ENCODE data around the gene RUNDC3A. TPM values are rescaled to one million over a fixed set of nuclear protein-coding genes. Genes with fewer than 3 reads are reported as not detected.

RUNDC3A gene
- total RNA-seq, 4 donors from 2014 or later, result 0.84 TPM; not detected in 3

- DNase-seq (ENCODE audit: low spot score) (no peak), ATAC-seq (ENCODE audit: low FRiP score) (no peak)
- TF ChIP-seq CTCF (IDR thresholded peaks at IDR 0.05), result no peak
Observed at GRCh38 chr17:44354582-44355561, 46.5 kb downstream of the RUNDC3A start.

- no peak for TF ChIP-seq CTCF (IDR thresholded peaks at IDR 0.05)
- ATAC-seq (ENCODE audit: low FRiP score) (no peak), DNase-seq (ENCODE audit: low spot score) (no peak)
Observed at GRCh38 chr17:44355642-44356099, 47.3 kb downstream of the RUNDC3A start.

GRCh38 chr17:44356241-44356640, 47.8 kb downstream of the RUNDC3A start:
- ATAC-seq (ENCODE audit: low FRiP score) (no peak), DNase-seq (ENCODE audit: low spot score) (no peak)
- TF ChIP-seq CTCF (IDR thresholded peaks at IDR 0.05), result no peak

- DNase-seq (ENCODE audit: low spot score) (no peak), ATAC-seq (ENCODE audit: low FRiP score) (no peak)
- no peak for TF ChIP-seq CTCF (IDR thresholded peaks at IDR 0.05)
Observed at GRCh38 chr17:44358066-44358465, 49.7 kb downstream of the RUNDC3A start.

GRCh38 chr17:44359006-44359405, 50.6 kb downstream of the RUNDC3A start:
- no peak for ATAC-seq (ENCODE audit: low FRiP score)
- no peak for DNase-seq (ENCODE audit: low spot score)
- no peak for TF ChIP-seq CTCF (IDR thresholded peaks at IDR 0.05)

GRCh38 chr17:44359458-44360143, 51.2 kb downstream of the RUNDC3A start:
- no peak for DNase-seq (ENCODE audit: low spot score)
- TF ChIP-seq CTCF (IDR thresholded peaks at IDR 0.05), result no peak
- ATAC-seq (ENCODE audit: low FRiP score), result no peak
